SU-DHL-6 (cell line): ENCODE measurements around the gene CCSER2.

ENCODE experiments used
- H2AFZ ChIP-seq: fragments of 200-600 bp; sonication (generic); 2 replicates; pipeline ENCODE4 v1.6.1; 2014; ENCODE audit warnings: low read depth, mild to moderate bottlenecking, moderate library complexity, mixed read lengths, antibody characterized with exemption, low read length; ENCODE audit not compliant: severe bottlenecking
- H3F3A ChIP-seq: fragments of 200-600 bp; shearing (Covaris generic); 2 replicates; pipeline ENCODE4 v1.6.0; 2016; ENCODE audit warnings: antibody characterized with exemption, mild to moderate bottlenecking; ENCODE audit not compliant: insufficient read depth
- H3K27ac ChIP-seq: fragments of 200-600 bp; sonication (generic); 2 replicates; pipeline ENCODE4 v1.5.1; 2016; ENCODE audit warnings: low read depth, mild to moderate bottlenecking, low read length, moderate library complexity, mixed read lengths
- H3K27me3 ChIP-seq: fragments of 200-600 bp; sonication (generic), shearing (Covaris generic); 2 replicates; pipeline ENCODE4 v1.6.0; 2014; ENCODE audit warnings: mild to moderate bottlenecking, low read length
- H3K36me3 ChIP-seq: fragments of 200-600 bp; sonication (generic); 2 replicates; pipeline ENCODE4 v1.6.1; 2014; ENCODE audit warnings: mild to moderate bottlenecking, low read length, mixed read lengths
- H3K4me2 ChIP-seq: fragments of 300-600, 200-600 bp; shearing (Covaris generic), sonication (generic); 2 replicates; pipeline ENCODE4 v1.6.0; 2014; ENCODE audit warnings: low read length, low read depth, mild to moderate bottlenecking; ENCODE audit not compliant: poor library complexity, severe bottlenecking
- H3K4me3 ChIP-seq: fragments of 200-600 bp; sonication (generic); 2 replicates; pipeline ENCODE4 v1.5.1; 2014; ENCODE audit warnings: antibody characterized with exemption, low read length, mild to moderate bottlenecking, mixed read lengths; ENCODE audit not compliant: insufficient read depth, poor library complexity, severe bottlenecking
- H3K79me2 ChIP-seq: fragments of 200-600 bp; sonication (generic); 2 replicates; pipeline ENCODE4 v1.6.1; 2014; ENCODE audit warnings: mild to moderate bottlenecking, low read length, moderate library complexity; ENCODE audit not compliant: insufficient read depth
- H3K9ac ChIP-seq: fragments of 200-600 bp; sonication (generic); 2 replicates; pipeline ENCODE4 v1.7.0; 2014; ENCODE audit warnings: mild to moderate bottlenecking, low read length
- H3K9me2 ChIP-seq: fragments of 200-600 bp; sonication (generic); replicated peaks from 2 replicates; pipeline ENCODE4 v1.6.1; 2014; ENCODE audit warnings: low read length; ENCODE audit not compliant: insufficient read depth
- H3K9me3 ChIP-seq: fragments of 200-600 bp; sonication (generic); 2 replicates; pipeline ENCODE4 v1.6.1; 2014; ENCODE audit warnings: low read length, mixed read lengths; ENCODE audit not compliant: insufficient read depth
- H4K20me1 ChIP-seq: fragments of 200-600 bp; sonication (generic); 2 replicates; pipeline ENCODE4 v1.6.1; 2014; ENCODE audit warnings: low read depth, mild to moderate bottlenecking, antibody characterized with exemption, low read length, moderate library complexity, mixed read lengths
- CTCF ChIP-seq: fragments of 200-600 bp; sonication (generic); IDR thresholded peaks from one replicate; pipeline ENCODE4 v1.5.1; 2017; ENCODE audit warnings: antibody characterized with exemption, mild to moderate bottlenecking, low read length, moderate library complexity; ENCODE audit not compliant: insufficient read depth, poor library complexity, severe bottlenecking
- EZH2phosphoT487 ChIP-seq: fragments of 200-600 bp; sonication (generic), shearing (Covaris generic); conservative IDR thresholded peaks from 2 replicates; pipeline ENCODE4 v1.6.1; 2018; ENCODE audit warnings: mild to moderate bottlenecking, antibody characterized with exemption, low read length, moderate library complexity, mixed read lengths

Gene CCSER2

GRCh38 chr10:84395581-84395980 lies 67.2 kb downstream of the CCSER2 start:
- Histone ChIP-seq H3F3A (no peaks in the 10 kb centered on the region), H4K20me1 (no peaks in the 10 kb centered on the region), H3K79me2 (no peaks in the 10 kb centered on the region), H3K9me3 (no peaks in the 10 kb centered on the region), H3K9ac (no peak overlapping the region), H3K4me3 (no peak overlapping the region), H3K9me2 (no peaks in the 10 kb centered on the region), H3K4me2 (no peak overlapping the region), H3K27ac (no peak overlapping the region), H3K36me3 (no peaks in the 10 kb centered on the region), H3K27me3 (no peaks in the 10 kb centered on the region), H2AFZ (no peak overlapping the region)
- TF ChIP-seq EZH2phosphoT487: no peak
- no peak for TF ChIP-seq CTCF

- no peak for TF ChIP-seq EZH2phosphoT487
- no peak for TF ChIP-seq CTCF
- H3K9ac ChIP-seq: no peak overlapping the region
- no peak overlapping the region for H3K4me3 ChIP-seq
- no peaks in the 10 kb centered on the region for H3K79me2 ChIP-seq
- no peaks in the 10 kb centered on the region for H4K20me1 ChIP-seq
- no peaks in the 10 kb centered on the region for H3K9me3 ChIP-seq
- no peaks in the 10 kb centered on the region for H3F3A ChIP-seq
- no peaks in the 10 kb centered on the region for H3K36me3 ChIP-seq
- H3K4me2 ChIP-seq: no peak overlapping the region
- H3K9me2 ChIP-seq: no peaks in the 10 kb centered on the region
- H3K27ac ChIP-seq: no peak overlapping the region
- H2AFZ ChIP-seq: no peak overlapping the region
- no peaks in the 10 kb centered on the region for H3K27me3 ChIP-seq
Observed at GRCh38 chr10:84397735-84398144, 69.4 kb downstream of the CCSER2 start.

- Histone ChIP-seq H2AFZ (no peak overlapping the region), H3K79me2 (no peaks in the 10 kb centered on the region), H3K4me2 (no peak overlapping the region), H3K9me2 (no peaks in the 10 kb centered on the region), H3K9me3 (no peaks in the 10 kb centered on the region), H3K36me3 (no peaks in the 10 kb centered on the region), H3F3A (no peaks in the 10 kb centered on the region), H3K27ac (no peak overlapping the region), H4K20me1 (no peaks in the 10 kb centered on the region), H3K4me3 (no peak overlapping the region), H3K9ac (no peak overlapping the region), H3K27me3 (no peaks in the 10 kb centered on the region)
- TF ChIP-seq EZH2phosphoT487: no peak
- TF ChIP-seq CTCF: no peak
Observed at GRCh38 chr10:84398696-84399095, 70.3 kb downstream of the CCSER2 start.
